NCI-H2196 treated with DMSO at 0.1 percent for 48 hours (cell line): Measurements from ENCODE around the gene KRTDAP.
"Not testable (repeated sequence)": the region's sequence is repeated elsewhere in the genome, so short reads cannot be mapped to it uniquely, and the experiment has no call there.

Experiments
- DNase-seq: peaks from one replicate; lab custom pipeline; 2025; ENCODE audit not compliant: unreplicated experiment; lab: John Stamatoyannopoulos, UW

Gene KRTDAP

DNA sequence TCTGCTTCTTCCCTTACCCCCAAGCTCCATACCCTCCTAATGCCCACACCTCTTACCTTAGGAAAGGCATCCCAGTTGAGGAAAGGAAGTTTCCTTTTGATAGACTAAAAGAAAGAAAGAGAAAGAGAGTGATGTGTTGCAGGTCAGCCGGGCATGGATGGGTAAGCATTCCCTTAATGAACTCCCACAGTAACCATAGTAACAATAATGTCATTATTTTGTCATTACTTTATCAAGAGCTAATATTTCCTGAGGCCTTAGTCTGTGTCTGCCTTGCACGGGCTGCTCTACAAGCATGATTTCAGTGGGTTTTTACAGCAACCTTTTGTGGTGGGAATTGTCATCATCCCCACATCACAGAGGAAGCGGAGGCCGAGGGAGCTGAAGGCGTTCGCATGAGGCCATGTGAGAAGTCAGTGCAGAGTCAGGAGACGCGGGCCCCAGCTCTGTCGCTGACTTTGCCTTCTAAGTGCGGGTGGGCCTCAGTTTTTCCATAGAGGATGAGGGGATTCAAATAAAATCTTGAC, 2.5 kb downstream of the KRTDAP start:
- DNase-seq, result no peak

DNA sequence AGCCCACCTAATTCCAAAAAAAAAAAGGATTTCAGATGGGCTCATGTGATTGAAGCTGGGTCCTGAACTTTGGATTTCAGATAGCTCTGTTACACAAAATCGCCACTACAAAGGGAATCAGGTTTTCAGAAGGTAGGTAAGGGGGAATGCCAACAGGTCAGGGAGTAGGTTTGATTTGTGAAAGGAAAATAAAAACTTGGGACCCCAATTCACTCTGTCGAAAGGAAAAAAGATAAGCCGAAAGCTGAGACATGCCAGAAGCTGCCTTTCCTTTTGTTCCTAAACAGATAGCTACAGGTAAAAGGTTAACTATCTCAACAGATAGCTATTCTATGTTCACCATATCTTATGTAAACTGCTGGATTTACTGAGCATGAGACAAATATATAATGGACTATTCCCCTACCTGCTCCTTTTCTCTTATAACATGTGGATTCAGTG, 4.0 kb downstream of the KRTDAP start:
- no peak for DNase-seq

GRCh38 chr19:35484252-35485036, 5.8 kb downstream of the KRTDAP start:
- no peak for DNase-seq

DNA sequence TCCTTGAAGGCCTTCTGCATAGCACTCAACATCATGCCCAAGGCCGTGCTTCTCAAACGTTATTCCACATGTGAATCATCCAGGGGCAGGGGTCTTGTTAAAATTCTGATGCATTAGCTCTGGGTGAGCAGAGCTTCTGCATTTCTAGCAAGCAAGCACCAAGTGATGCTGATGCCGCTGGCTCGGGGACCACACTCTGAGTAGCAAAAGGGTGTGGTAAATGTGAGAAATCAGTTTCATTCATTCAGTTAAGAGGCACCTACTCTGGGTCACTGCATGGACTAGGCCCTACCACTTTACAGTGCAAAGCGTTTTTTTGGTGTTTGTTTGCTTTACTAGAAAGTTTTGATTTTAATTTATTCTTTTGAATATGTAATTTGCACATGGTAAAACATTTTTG, 7.2 kb downstream of the KRTDAP start:
- DNase-seq, result no peak

- no peak for DNase-seq
Measured at GRCh38 chr19:35478794-35479677, 11.2 kb downstream of the KRTDAP start.

DNA sequence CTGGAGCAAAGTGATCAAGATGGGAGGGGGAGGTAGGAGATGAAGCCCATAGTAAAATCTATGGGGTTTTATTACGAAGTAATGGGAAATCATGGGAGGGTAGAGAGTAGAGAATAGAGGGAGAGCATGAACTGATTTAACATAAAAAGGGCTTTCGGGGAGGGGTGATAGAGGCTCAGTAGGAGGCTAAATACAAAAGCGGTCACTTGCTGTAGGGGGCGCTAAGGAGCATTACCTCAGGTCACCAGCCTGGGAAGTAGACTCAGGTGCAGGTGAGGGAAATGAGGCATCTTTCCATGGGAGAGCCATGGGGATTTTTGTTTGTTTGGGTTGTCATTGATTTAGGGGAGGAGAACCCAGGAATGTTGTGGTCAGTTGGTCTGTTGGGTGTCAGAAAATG, 14.1 kb downstream of the KRTDAP start:
- DNase-seq, result no peak

DNA sequence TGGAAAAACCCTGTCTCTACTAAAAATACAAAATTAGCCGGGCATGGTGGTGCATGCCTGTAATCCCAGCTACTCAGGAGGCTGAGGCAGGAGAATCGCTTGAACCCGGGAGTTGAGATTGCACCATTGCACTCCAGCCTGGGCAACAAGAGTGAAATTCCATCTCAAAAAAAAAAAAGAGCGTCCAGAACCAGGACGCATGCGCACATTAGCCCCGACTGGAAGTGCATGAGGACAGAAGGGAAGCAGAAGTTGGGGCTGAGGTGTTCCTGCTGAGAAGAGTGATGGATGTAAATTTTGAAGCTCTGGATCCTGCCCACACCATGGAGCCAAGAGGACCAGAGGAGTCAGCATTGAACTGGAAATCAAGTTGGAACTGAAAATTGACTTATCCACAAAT, 15.7 kb downstream of the KRTDAP start:
- DNase-seq, result not testable (repeated sequence)

DNA sequence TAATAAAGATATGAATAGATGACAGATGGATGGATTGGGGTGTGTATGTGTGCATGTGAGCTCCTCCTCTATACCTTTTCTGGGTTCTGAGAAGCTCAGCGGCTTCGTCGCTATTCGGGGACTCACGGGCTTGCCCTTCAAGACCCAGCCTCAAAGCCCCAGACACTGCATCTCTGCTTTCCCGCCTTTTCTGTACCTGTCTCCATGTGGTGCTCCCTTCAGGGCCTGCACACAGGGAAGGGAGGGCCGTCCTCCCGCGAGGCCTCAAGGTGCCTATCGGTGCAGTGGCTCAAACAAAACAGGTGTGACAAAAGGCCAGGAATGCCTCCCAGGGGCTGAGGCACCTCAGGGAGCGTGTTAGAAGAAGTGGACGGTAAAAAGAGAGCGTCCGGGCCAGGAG, 16.2 kb downstream of the KRTDAP start:
- DNase-seq, result no peak

GRCh38 chr19:35471946-35472345, 18.3 kb downstream of the KRTDAP start:
- no peak for DNase-seq

DNA sequence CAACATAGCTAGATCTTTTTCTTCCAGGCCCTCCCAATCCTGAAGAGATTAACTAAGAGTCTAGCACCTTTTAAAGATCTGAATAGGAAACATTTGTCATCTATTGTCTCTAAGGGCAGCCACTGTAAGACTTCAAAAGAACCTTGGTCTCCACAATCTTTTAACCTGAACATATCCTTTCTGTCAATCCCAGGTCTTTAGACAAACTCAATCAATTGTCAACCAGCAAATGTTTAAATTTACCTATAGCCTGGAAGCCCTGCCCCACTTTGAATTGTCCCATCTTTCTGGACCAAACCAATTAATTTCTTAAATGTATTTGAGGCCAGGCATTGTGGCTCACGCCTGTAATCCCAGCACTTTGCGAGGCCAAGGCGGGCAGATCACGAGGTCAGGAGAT, 19.2 kb downstream of the KRTDAP start:
- DNase-seq, result not testable (repeated sequence)

GRCh38 chr19:35470128-35470527, 20.1 kb downstream of the KRTDAP start:
- DNase-seq, result no peak

DNA sequence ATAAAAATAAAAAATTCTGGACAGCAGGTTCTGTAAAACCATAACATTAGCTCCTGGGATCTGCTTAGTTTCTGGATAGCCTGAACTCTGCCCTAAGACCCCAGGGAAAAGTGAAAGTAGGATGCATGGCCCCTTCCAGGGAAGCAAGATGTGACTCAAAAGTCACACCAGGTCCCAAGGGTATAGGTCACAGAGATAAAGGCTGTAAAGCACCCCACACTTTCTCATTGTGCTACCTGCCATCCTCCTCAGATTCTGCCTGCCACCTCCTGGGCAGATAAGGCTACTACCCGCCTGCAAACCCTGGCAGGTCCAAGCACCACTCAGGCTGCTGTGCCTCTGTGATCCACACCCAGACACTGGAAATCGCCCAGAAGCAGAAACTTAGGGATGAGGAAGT, 21.6 kb downstream of the KRTDAP start:
- peak; percentile 6 for DNase-seq

DNA sequence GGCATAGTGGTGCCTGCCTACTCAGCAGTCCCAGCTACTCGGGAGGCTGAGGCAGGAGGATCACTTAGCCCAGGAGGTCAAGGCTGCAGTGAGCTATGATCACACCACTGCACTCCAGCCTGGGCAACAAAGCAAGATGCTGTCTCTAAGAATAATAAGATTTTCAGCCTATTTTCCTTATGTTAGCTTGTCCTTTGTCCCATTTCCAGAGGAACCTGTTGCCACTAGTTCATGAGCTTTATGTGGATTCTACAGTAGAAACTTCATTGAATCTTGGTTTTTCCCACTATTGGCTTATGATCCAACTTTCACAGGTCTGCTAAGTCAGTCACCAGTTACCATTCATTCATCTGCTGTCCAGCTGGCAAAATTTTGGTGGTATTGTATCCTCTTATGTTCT, 24.0 kb downstream of the KRTDAP start:
- DNase-seq, result no peak

DNA sequence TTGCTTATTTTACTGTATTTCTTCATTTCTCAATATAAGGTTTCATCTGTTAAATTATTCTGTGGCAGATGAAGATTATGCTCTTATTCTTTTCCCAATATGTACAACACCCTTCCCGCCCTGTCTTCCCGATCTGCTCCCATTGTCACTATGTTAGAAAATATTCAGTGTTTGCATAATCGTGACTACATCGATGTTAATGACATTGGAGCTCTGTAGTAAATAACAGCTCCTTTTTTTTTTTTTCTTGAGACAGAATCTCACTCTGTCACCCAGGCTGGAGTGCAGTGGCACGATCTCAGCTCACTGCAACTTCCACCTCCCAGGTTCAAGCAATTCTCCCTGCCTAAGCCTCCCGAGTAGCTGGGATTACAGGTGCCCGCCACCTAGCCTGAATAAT, 27.3 kb downstream of the KRTDAP start:
- DNase-seq, result not testable (repeated sequence)

GRCh38 chr19:35462476-35462953, 27.7 kb downstream of the KRTDAP start:
- no peak for DNase-seq

DNA sequence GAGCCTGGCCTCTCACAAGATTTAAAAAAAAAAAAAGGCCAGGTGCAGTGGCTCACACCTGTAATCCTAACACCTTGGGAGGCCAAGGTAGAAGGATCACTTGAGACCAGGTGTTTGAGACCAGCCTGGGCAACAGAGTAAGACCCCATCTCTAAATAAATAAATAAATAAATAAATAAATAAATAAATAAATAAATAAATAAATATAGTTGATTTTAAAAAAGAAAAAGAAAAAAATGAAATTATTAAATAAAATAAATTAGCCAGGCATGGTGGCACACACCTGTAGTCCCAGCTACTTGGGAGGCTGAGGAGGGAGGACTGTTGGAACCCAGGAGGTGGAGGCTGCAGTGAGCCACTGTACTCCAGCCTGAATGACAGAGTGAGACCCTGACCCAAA, 28.5 kb downstream of the KRTDAP start:
- DNase-seq, result not testable (repeated sequence)

- DNase-seq, result no peak
Measured at GRCh38 chr19:35461060-35461459, 29.2 kb downstream of the KRTDAP start.

DNA sequence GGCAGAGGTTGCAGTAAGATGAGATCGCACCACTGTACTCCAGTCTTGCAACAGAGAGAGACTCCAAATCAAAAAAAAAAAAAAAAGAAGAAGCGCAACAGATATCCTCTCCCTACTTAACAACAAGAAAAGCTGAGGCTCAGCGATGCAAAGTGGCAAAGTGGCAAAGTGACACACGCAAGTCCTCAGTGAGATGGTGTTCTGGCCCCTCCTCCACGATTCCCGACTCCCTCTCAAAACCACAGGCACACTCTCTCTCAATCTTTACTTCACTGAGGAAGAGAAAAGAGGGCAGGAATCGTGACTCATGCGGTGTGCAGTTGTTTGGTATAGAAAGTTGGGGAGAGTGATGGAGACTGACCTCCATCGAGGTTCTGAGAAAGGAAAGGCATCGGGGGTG, 29.7 kb downstream of the KRTDAP start:
- no peak for DNase-seq

GRCh38 chr19:35459414-35460082, 30.7 kb downstream of the KRTDAP start:
- no peak for DNase-seq

GRCh38 chr19:35458731-35459391, 31.4 kb downstream of the KRTDAP start:
- DNase-seq, result no peak

DNA sequence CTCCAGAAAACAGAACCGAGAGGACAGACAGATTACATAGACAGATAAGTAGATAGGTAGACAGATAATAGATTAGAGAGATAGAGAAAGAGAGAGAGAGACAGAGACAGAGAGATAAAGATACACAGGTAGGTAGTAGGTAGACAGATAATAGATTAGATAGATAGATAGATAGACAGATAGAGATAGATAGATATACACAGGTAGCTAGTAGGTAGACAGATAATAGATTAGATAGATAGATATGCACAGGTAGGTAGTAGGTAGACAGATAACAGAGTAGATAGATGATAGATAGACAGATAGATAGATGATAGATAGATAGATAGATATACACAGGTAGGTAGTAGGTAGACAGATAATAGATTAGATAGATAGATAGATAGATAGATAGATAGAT, 32.1 kb downstream of the KRTDAP start:
- no peak for DNase-seq
